ENCODE measurements around the gene ARL4A. TPM values are rescaled to one million over a fixed set of nuclear protein-coding genes. Genes with fewer than 3 reads are reported as not detected.

The ARL4A gene
- total and polyA plus RNA-seq, 2 of the 8 experiments (the other 6 are each of a cell fraction or from before 2014, with no cell fraction given) = 14.5 to 29.2 TPM

- no peak overlapping the region for H4K91ac ChIP-seq (replicated peaks; ENCODE audit: insufficient read length, low read length)
- no peak overlapping the region for H4K5ac ChIP-seq (ENCODE audit: insufficient read length, low read depth, low read length)
- no peak overlapping the region for H2BK20ac ChIP-seq (ENCODE audit: low read length)
- no peaks in the 10 kb centered on the region for H3K4me1 ChIP-seq (replicated peaks in 1 of 4; ENCODE audit: control insufficient read depth in 3 of 4, insufficient read depth in 4 of 4, low read length in 3 of 4)
- H2BK120ac ChIP-seq (replicated peaks; ENCODE audit: low read depth, low read length) = no peak overlapping the region
- no peak overlapping the region for H3K23ac ChIP-seq (ENCODE audit: insufficient read length)
- CTCF ChIA-PET (ENCODE audit: partially characterized antibody) = interaction anchor here (0.6 to 4.5 kb wide), 25 partner anchors 12 to 727 kb away, joined by 3 to 24 read pairs (median 4); partner anchors contain the start of gene ARL4A
- H3K56ac ChIP-seq (replicated peaks; ENCODE audit: insufficient read length, low read depth, low read length) = no peak overlapping the region
- H4K8ac ChIP-seq (ENCODE audit: extremely low read depth, insufficient read depth, low read length) = no peak overlapping the region
- no peak overlapping the region for H3K9ac ChIP-seq (replicated peaks in 1 of 4; ENCODE audit: extremely low read depth in 1 of 4, low read depth in 3 of 4, low read length in 3 of 4)
- no peak overlapping the region for H3K4me3 ChIP-seq (ENCODE audit: extremely low read depth in 1 of 4, insufficient read depth in 2 of 4, low read depth in 3 of 4, low read length in 4 of 4)
- H3K79me1 ChIP-seq (ENCODE audit: low read depth, low read length) = no peaks in the 10 kb centered on the region
- H3K14ac ChIP-seq (ENCODE audit: insufficient read length) = no peak overlapping the region
- H3K79me2 ChIP-seq (ENCODE audit: control insufficient read depth in 1 of 2, insufficient read depth in 2 of 2, low read length in 2 of 2) = no peaks in the 10 kb centered on the region
- no peaks in the 10 kb centered on the region for H4K20me1 ChIP-seq (replicated peaks in 1 of 2; ENCODE audit: control insufficient read depth in 1 of 2, insufficient read depth in 2 of 2, low read length in 2 of 2)
- H2BK5ac ChIP-seq (ENCODE audit: low read depth, low read length) = no peak overlapping the region
- H2AFZ ChIP-seq (ENCODE audit: low read length) = no peak overlapping the region
- no peak overlapping the region for H2BK15ac ChIP-seq (ENCODE audit: low read length)
- H3K9me3 ChIP-seq (ENCODE audit: insufficient read depth in 2 of 2, low read depth in 1 of 2, low read length in 1 of 2) = no peaks in the 10 kb centered on the region
- DNase-seq (ENCODE audit: low read depth in 1 of 2, low spot score in 2 of 2) (no peak), FAIRE-seq (no peak)
- POLR2A ChIA-PET (ENCODE audit: partially characterized antibody) = no interaction called here
- no peak overlapping the region for H2BK12ac ChIP-seq (ENCODE audit: low read depth, low read length)
- H3K27ac ChIP-seq (ENCODE audit: low read depth, low read length) = no peak overlapping the region
- H3K4ac ChIP-seq (replicated peaks; ENCODE audit: insufficient read length, low read depth, low read length) = no peak overlapping the region
- H3K36me3 ChIP-seq (ENCODE audit: control insufficient read depth in 2 of 4, insufficient read depth in 4 of 4, low read length in 3 of 4) = no peaks in the 10 kb centered on the region
- no peaks in the 10 kb centered on the region for H3K27me3 ChIP-seq (replicated peaks in 1 of 4; ENCODE audit: control insufficient read depth in 3 of 4, extremely low read depth in 1 of 4, insufficient read depth in 3 of 4, low read length in 3 of 4)
- no peak overlapping the region for H3K4me2 ChIP-seq (ENCODE audit: insufficient read depth in 1 of 2, low read depth in 2 of 2, low read length in 2 of 2)
- TF ChIP-seq CEBPB (IDR thresholded peaks at IDR 0.05; ENCODE audit: low read depth, low read length) (no peak), POLR2A (IDR thresholded peaks at IDR 0.05; ENCODE audit: control extremely low read depth in 1 of 2, low read depth in 2 of 2, low read length in 2 of 2) (no peak), SIX5 (IDR thresholded peaks at IDR 0.05; ENCODE audit: low read depth, low read length) (no peak), GABPA (IDR thresholded peaks at IDR 0.05; ENCODE audit: borderline replicate concordance, insufficient read depth, low read length) (no peak), JUND (IDR thresholded peaks at IDR 0.05; ENCODE audit: low read length) (no peak), EGR1 (IDR thresholded peaks at IDR 0.05; ENCODE audit: borderline replicate concordance, low read depth, low read length) (no peak), RXRA (IDR thresholded peaks at IDR 0.05; ENCODE audit: insufficient read depth, low read depth, low read length) (no peak), NRF1 (IDR thresholded peaks at IDR 0.05; ENCODE audit: low read depth, low read length) (no peak)
- 63% methylated on average over 4 of the region's 4 CpGs; no CpG with 5 or more reads in 1 of the 2 experiments for WGBS, 2 experiments (ENCODE audit: extremely low coverage in 1 of 2, insufficient coverage in 1 of 2, insufficient read length in 1 of 2, insufficient replicate concordance in 2 of 2, low coverage in 1 of 2, low lambda C conversion rate in 2 of 2, missing lambda C conversion rate in 1 of 2)
- no peak overlapping the region for H3K18ac ChIP-seq (ENCODE audit: extremely low read depth, low read length)
- H3K23me2 ChIP-seq (ENCODE audit: low read depth, low read length) = no peaks in the 10 kb centered on the region
- no peak overlapping the region for H2AK5ac ChIP-seq (ENCODE audit: low read depth, low read length)
Observed at GRCh38 chr7:12637819-12638592, 49.4 kb upstream of the ARL4A start.

Measured in H1 (cell line).